ENCODE results near the gene KRT17. TPM values are rescaled to one million over a fixed set of nuclear protein-coding genes. Genes with fewer than 3 reads are reported as not detected.
A peak's percentile ranks its signal among the peaks of the same experiment; 100 is the strongest.

The KRT17 gene
- total RNA-seq, 6 donors from 2014 or later: 0.78 to 33.3 (median 18.0) TPM

DNA sequence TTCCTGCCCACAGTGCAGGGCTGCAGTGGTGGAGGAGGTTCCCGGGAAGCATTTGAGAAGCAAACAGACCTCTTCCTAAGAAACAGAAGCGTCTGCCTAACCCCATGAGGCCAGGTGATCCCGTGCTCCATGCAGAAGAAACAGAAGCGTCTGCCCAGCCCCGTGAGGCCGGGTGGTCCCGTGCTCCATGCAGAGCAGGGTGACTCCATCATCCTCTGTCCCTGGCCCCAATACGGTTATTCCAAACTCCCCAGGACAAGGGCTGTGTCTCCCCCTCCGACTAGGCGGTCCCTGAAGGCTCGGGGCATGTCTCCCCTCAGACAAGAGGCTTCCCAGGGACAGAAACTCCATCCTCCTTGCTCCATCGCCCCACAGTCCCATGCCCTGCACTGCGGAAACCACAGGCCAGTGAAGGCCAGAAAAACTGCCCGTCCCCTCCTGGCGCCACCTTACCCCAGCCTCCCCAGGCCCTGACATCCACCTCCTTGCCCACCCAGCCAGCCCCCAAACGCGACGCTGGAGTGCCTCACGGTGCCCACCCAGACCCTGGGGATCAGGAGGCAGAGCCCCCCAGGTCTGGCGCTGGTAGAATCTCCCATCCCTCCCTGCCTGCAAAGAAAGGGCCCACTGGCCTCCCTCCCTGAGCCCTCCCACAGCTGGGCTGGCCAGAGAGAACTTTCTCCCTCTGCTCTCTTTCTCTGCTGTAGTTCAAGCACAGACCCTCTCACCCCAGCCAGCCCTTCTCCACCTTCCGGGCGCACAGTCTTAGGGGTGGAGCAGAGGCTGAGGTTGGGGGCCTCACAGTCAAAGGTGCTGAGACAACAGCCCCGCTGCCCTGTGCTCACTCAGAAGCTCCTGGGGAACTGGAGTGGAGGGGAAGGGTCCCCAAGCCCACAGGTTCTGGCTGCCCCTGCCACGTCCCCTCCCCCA, 30.6 kb upstream of the KRT17 start:
- DNase-seq (no peak), ATAC-seq (ENCODE audit: low FRiP score in 2 of 2) (no peak)
- Histone ChIP-seq H3K4me3 (no peak overlapping the region), H3K27ac (peak overlapping the region; percentile 84 to 89 (median 86)), H3K27me3 (no peaks in the 10 kb centered on the region), H3K4me1 (peaks cover 13 to 73% (median 37%) of the 10 kb centered on the region in 4 donors), H3K36me3 (no peaks in the 10 kb centered on the region), H3K9me3 (no peaks in the 10 kb centered on the region)
- peak in 1 of 4 donors; percentile 12 for TF ChIP-seq POLR2A (IDR thresholded peaks at IDR 0.05)
- no peak for TF ChIP-seq POLR2AphosphoS5 (IDR thresholded peaks at IDR 0.05)
- 60 to 64% methylated on average over 10 to 24 of the region's 24 CpGs for WGBS, 2 donors

DNA sequence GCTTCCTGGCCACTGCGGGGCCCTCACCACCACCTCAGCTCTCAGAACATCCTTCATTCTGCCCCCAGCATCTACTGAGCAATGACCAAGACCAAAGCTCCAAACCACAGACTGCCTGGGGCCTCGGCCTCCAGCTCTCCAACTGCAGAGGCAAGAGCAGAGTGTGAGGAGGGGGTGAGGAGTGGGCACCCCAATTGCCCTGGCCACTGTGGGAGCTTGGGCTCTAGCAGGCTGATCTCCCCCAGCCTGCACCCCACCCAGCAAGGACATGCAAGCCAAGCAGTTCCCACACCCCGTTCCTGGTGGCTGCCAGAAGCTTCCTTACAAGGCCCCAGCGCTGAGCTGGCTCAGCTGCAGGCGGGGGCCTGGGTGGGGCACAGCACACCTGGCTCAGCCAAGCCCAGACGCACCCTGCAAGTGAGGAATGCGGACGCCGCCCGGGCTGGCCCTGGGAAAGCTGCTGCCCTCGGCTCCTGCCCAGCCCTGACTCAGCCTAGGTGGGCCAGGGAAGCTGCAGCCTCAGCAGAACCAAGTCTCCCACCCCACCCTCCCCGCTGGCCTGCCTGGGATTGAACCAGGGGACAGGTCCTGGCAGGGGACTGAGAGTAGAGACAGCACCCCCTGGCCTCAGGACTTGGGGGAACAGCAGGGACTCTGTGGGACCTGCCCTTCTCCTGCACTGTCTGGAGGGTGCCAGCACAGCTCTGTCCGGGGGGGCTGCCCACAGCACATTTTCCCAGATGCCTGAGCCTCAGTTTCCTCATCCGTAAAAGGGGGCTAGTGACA, 29.7 kb upstream of the KRT17 start:
- ATAC-seq (ENCODE audit: low FRiP score in 2 of 2) (peak; percentile 54 to 84), DNase-seq (peak; percentile 92)
- Histone ChIP-seq H3K4me3 (no peak overlapping the region), H3K27me3 (no peaks in the 10 kb centered on the region), H3K36me3 (no peaks in the 10 kb centered on the region), H3K9me3 (no peaks in the 10 kb centered on the region), H3K4me1 (peaks cover 13 to 73% (median 37%) of the 10 kb centered on the region in 4 donors), H3K27ac (peak overlapping the region; percentile 84 to 89 (median 86))
- WGBS, 2 donors: 69 to 90% methylated on average over 2 to 12 of the region's 14 CpGs
- TF ChIP-seq POLR2A (IDR thresholded peaks at IDR 0.05): peak in 1 of 4 donors; percentile 62
- TF ChIP-seq, protein P1, sequence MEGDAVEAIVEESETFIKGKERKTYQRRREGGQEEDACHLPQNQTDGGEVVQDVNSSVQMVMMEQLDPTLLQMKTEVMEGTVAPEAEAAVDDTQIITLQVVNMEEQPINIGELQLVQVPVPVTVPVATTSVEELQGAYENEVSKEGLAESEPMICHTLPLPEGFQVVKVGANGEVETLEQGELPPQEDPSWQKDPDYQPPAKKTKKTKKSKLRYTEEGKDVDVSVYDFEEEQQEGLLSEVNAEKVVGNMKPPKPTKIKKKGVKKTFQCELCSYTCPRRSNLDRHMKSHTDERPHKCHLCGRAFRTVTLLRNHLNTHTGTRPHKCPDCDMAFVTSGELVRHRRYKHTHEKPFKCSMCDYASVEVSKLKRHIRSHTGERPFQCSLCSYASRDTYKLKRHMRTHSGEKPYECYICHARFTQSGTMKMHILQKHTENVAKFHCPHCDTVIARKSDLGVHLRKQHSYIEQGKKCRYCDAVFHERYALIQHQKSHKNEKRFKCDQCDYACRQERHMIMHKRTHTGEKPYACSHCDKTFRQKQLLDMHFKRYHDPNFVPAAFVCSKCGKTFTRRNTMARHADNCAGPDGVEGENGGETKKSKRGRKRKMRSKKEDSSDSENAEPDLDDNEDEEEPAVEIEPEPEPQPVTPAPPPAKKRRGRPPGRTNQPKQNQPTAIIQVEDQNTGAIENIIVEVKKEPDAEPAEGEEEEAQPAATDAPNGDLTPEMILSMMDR (IDR thresholded peaks at IDR 0.05): no peak

DNA sequence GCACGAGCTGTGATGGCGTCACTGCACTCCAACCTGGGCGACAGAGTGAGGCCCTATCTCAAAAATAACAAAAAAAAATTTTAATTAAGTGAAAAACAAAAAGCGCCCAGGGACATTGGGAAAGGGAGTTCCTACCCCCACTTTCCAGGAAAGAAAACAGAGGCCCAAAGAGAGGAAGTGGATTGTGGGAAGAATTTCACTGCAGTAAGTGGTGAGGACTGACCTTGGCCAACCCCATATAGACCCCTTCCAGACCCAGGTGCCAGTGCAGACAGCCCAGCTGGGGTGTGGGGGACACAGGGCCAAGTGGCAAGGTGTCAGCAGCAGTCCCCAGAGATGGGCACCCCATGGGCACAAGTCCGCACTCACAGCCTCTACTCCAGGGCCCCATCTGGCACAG, 29.0 kb upstream of the KRT17 start:
- Histone ChIP-seq H3K36me3 (no peaks in the 10 kb centered on the region), H3K27ac (peak overlapping the region; percentile 84 to 89 (median 86)), H3K4me3 (no peak overlapping the region), H3K27me3 (no peaks in the 10 kb centered on the region), H3K9me3 (no peaks in the 10 kb centered on the region), H3K4me1 (peaks cover 18 to 78% (median 41%) of the 10 kb centered on the region in 4 donors)
- ATAC-seq (ENCODE audit: low FRiP score in 2 of 2) (no peak), DNase-seq (no peak)
- WGBS, 2 donors: 82 to 93% methylated on average over 4 to 5 of the region's 5 CpGs
- TF ChIP-seq POLR2A (IDR thresholded peaks at IDR 0.05) (no peak), POLR2AphosphoS5 (IDR thresholded peaks at IDR 0.05) (no peak), EP300 (IDR thresholded peaks at IDR 0.05) (no peak)
- TF ChIP-seq, protein P1 (IDR thresholded peaks at IDR 0.05): no peak

DNA sequence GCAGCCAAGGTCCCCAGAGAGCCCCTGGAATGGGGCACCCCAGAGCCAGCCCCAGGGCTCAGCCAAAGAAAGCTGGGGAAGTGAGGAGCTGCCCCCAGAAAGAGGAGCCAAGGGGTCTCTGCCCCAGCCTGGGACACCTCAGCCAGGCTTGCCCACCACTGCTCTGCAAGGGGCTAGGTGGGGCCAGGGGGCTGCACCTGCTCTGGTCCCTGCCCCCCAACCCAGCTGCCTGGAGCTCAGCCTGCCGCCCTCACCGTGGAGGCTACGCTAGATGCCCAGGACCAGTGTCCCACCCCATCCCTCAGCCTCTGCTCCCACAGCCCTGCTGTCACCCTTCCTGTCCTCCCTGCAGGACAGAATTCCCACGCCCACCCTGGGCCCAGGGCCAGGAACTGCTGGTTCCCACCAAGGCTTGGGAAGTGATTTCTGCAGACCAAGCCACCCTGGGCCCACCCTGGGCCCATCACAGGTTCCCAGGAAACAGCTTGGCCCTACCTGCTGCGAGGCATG, 28.1 kb upstream of the KRT17 start:
- 75% methylated on average over 3 of the region's 5 CpGs; no CpG with 5 or more reads in 1 of the 2 donors for WGBS, 2 donors
- no peak overlapping the region for H3K4me3 ChIP-seq
- no peak for TF ChIP-seq EP300 (IDR thresholded peaks at IDR 0.05)
- H3K9me3 ChIP-seq: no peaks in the 10 kb centered on the region
- ATAC-seq (ENCODE audit: low FRiP score in 2 of 2) (no peak), DNase-seq (no peak)
- no peaks in the 10 kb centered on the region for H3K36me3 ChIP-seq
- H3K27ac ChIP-seq: peak overlapping the region; percentile 84 to 89 (median 86)
- H3K27me3 ChIP-seq: no peaks in the 10 kb centered on the region
- H3K4me1 ChIP-seq: peaks cover 27 to 82% (median 49%) of the 10 kb centered on the region in 4 donors

DNA sequence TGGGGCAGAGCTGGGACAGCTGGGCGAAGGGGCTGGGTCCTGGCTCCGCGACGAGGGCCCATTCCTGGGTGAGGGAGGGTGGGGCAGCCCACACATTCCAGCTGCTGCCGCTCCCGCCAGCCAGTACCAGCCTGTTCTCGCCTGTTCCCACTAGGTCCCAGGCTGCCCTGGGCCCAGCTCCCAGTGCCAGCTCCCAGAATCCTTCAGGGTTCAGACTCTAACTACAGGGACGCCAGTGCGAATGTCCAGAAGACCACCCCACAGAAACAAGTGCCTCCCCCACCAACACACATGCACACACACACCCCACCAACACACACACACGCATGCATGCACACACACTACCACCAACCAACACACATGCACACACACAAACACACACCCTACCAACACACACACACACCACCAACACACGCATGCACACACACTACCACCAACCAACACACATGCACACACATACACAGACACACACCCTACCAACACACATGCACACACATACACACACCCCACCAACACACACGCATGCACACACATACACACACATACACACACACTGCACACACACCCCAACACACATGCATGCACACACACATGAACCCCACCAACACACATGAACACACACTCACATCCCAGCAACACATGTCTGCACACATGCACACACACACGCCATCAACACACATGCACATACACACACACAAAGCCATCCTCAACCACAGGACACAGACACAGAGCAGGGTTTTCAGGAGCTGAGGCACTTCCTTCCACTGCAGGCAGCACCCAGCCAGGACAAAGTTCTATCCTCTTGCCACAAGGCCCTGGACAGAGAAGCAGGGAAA, 27.5 kb upstream of the KRT17 start:
- ATAC-seq (ENCODE audit: low FRiP score in 2 of 2) (peak; percentile 11 to 76), DNase-seq (peak in 1 of 2 donors; percentile 82)
- Histone ChIP-seq H3K9me3 (no peaks in the 10 kb centered on the region), H3K4me1 (peaks cover 28 to 76% (median 48%) of the 10 kb centered on the region in 4 donors), H3K36me3 (no peaks in the 10 kb centered on the region), H3K27me3 (no peaks in the 10 kb centered on the region), H3K27ac (peak overlapping the region; percentile 84 to 89 (median 86)), H3K4me3 (no peak overlapping the region)
- peak in 1 of 4 donors; percentile 15 for TF ChIP-seq POLR2A (IDR thresholded peaks at IDR 0.05)
- peak in 1 of 4 donors; percentile 39 for TF ChIP-seq EP300 (IDR thresholded peaks at IDR 0.05)
- no peak for TF ChIP-seq POLR2AphosphoS5 (IDR thresholded peaks at IDR 0.05)
- TF ChIP-seq, protein P1 (IDR thresholded peaks at IDR 0.05): no peak
- WGBS, 2 donors: 68 to 95% methylated on average over 6 to 12 of the region's 13 CpGs
